Pancreas (tissue), 10 donors: ENCODE results near the gene CRCP. TPM values are rescaled to one million over a fixed set of nuclear protein-coding genes. Genes with fewer than 3 reads are reported as not detected.

Experiments
- ATAC-seq, 4 donors: fragments of 200-7000 bp; cut with Tn5 transposase; one replicate each; pipeline versions ENCODE4 v1.8.0 to v1.9.1; 2020; ENCODE audit warnings: mild to moderate bottlenecking in 4 of 4, moderate library complexity in 4 of 4
- DNase-seq, 6 donors: peaks; one replicate each; pipeline ENCODE4 v3.0.0-alpha.2; 2020
- FAIRE-seq: peaks from 2 replicates; lab custom pipeline; 2012; peaks lifted over from hg19 to GRCh38; lab: Jason Lieb, UNC
- H3K27ac ChIP-seq, 4 donors: fragments of 200-600 bp; sonication (generic); 1 replicate in 3 of 4; 2 replicates in 1 of 4; pipeline versions ENCODE4 v1.5.0 to v1.8.0; 2020
- H3K27me3 ChIP-seq, 4 donors: fragments of 200-600 bp; one replicate each; pipeline ENCODE4 v1.8.0; 2021
- H3K36me3 ChIP-seq, 3 donors: fragments of 200-600 bp; sonication (generic) in 1 of 3; one replicate each; pipeline versions ENCODE4 v1.5.0 to v1.8.0; 2020 to 2021
- H3K4me1 ChIP-seq, 3 donors: fragments of 200-600 bp; one replicate each; pipeline ENCODE4 v1.8.0; 2021
- H3K4me3 ChIP-seq, 4 donors: fragments of 200-600 bp; sonication (generic) in 2 of 4; one replicate each; pipeline versions ENCODE4 v1.5.0 to v1.8.0; 2020 to 2021
- H3K9me3 ChIP-seq, 4 donors: fragments of 200-600 bp; one replicate each; pipeline ENCODE4 v1.8.0; 2021
- WGBS, 2 donors: extraction: QIAGEN DNeasy Blood & Tissue Kit; methylation state at CpG; one replicate each; pipeline ENCODE4 v1.1.7; 2013; 5-methylcytosine and 5-hydroxymethylcytosine counted together
- intact Hi-C, 3 donors: fragments of 100-400 bp; cut with DNase I; formaldehyde crosslinking; loops; one replicate each; pipeline versions ENCODE4 v1.11.1 to v1.14.2; 2022
- polyA plus RNA-seq, 2 donors: library from polyadenylated mRNA; stranded (reverse); fragments of 200-250 nt; gene quantifications; one replicate each; pipeline ENCODE4 v1.2.3, GENCODE V29; 2013
- total RNA-seq, 6 donors: library from RNA; stranded (reverse); fragmentation: NEBNext Ultra II Directional in 4 of 6; extraction: Animal tissue kit (Norgen Biotek cat#: 25700) in 4 of 6; gene quantifications; one replicate each; pipeline versions ENCODE4 v1.2.1 to v1.2.4, GENCODE V29; 2021 to 2023
- TF ChIP-seq, protein P1 (sequence below), 4 donors: fragments of 200-600 bp; sonication (generic) in 3 of 4; IDR thresholded peaks; one replicate each; pipeline versions ENCODE4 v1.5.0 to v1.8.0; 2021; ENCODE audit warnings: antibody characterized with exemption in 4 of 4
- donor health status: healthy with polysubstance abuse.
- donor health status: DM: no; HTN: no; CAD: no; lungs with moderate emphysema.
- donor health status: DM: no; HTN: no; CAD: no.
- donor health status: control.
- donor health status: control.
- donor health status: Bipolar disorder and iron deficiency.
- donor health status: DM: yes; HTN: yes; CAD: no.
- donor health status: DM: no; HTN: no; CAD: no.
- donor health status: DM: no; HTN: no; CAD: no.
- donor health status: DM: yes; HTN: yes; CAD: no.

CRCP gene
- total and polyA plus RNA-seq, 8 donors, result 12.9 to 28.2 (median 18.7) TPM

DNA sequence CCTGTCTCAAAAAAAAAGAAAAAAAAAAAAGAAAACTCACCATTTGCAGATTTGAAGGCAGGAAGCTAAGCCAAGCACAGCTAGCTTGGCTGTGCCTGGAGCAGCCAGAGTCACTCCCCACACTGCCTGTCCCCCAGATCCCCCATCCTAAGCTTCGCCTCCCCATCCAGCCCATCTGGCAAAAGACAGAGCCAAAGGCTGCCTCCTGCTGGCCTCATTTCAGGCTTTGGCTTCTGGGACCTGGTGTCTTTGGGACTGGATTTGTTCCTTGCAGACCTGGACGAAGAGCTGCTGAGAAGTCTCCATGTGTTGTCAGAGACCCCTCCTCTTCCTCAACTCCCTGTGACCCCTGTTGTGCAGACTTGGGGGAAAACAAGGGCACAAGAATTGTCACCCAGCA lies 31.0 kb upstream of the CRCP start:
- TF ChIP-seq, protein P1, sequence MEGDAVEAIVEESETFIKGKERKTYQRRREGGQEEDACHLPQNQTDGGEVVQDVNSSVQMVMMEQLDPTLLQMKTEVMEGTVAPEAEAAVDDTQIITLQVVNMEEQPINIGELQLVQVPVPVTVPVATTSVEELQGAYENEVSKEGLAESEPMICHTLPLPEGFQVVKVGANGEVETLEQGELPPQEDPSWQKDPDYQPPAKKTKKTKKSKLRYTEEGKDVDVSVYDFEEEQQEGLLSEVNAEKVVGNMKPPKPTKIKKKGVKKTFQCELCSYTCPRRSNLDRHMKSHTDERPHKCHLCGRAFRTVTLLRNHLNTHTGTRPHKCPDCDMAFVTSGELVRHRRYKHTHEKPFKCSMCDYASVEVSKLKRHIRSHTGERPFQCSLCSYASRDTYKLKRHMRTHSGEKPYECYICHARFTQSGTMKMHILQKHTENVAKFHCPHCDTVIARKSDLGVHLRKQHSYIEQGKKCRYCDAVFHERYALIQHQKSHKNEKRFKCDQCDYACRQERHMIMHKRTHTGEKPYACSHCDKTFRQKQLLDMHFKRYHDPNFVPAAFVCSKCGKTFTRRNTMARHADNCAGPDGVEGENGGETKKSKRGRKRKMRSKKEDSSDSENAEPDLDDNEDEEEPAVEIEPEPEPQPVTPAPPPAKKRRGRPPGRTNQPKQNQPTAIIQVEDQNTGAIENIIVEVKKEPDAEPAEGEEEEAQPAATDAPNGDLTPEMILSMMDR (IDR thresholded peaks at IDR 0.05), result no peak
- FAIRE-seq (no peak), ATAC-seq (no peak), DNase-seq (peak in 1 of 6 donors; percentile 25)
- intact Hi-C loops, result no loop called here
- WGBS, 2 donors, result 91 to 96% methylated on average over 2 of the region's 2 CpGs
- no peaks in the 10 kb centered on the region for H3K9me3 ChIP-seq
- no peaks in the 10 kb centered on the region for H3K36me3 ChIP-seq
- H3K4me3 ChIP-seq, result no peak overlapping the region
- H3K27ac ChIP-seq, result no peak overlapping the region
- no peaks in the 10 kb centered on the region for H3K27me3 ChIP-seq
- H3K4me1 ChIP-seq, result no peaks in the 10 kb centered on the region

DNA sequence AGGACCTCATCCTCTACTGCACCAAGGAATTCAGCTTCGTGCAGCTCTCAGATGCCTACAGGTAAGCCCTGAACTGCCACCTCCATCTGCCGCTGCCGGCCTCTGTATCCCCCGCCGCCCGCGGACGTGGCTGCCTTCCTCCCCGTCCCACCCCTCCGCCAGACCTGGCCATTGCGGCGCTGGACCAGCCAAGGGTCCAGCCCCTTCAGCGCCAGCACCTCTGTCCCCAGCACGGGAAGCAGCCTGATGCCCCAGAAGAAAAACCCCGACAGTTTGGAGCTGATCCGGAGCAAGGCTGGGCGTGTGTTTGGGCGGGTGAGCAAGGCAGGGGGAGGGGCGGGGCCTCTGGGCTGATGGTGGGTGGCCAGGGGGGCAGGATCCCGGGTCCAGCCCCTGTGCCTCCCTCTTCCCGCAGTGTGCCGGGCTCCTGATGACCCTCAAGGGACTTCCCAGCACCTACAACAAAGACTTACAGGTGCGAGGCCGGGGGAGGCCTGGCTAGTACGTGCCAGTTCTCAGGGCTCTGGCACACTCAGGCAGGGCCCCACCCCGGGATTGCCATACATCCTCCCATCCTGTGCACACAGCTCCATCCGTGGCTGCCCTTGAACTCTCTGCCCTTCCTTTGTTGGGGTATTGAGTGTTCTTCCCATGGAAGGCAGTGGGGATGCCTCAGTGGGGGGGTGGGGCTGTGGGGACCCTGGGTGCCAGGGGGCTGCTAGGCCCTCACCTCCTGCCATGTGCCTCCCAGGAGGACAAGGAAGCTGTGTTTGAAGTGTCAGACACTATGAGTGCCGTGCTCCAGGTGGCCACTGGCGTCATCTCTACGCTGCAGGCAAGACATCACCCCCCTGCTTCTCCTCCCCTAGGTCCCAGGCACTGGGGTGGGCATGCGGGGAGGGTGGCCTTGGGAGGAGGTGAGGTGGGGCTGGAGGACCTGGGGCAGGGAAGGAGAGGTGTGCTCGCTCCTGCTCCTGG lies 25.5 kb upstream of the CRCP start:
- no peak for ATAC-seq
- H3K27me3 ChIP-seq, result no peaks in the 10 kb centered on the region
- peak in 1 of 6 donors; percentile 62 for DNase-seq
- no peaks in the 10 kb centered on the region for H3K4me1 ChIP-seq
- no peaks in the 10 kb centered on the region for H3K9me3 ChIP-seq
- no peak overlapping the region for H3K4me3 ChIP-seq
- FAIRE-seq, result no peak
- WGBS, 2 donors, result 86 to 87% methylated on average over 32 of the region's 32 CpGs
- TF ChIP-seq, protein P1 (IDR thresholded peaks at IDR 0.05), result no peak
- intact Hi-C loops, result no loop called here
- H3K27ac ChIP-seq, result no peak overlapping the region
- H3K36me3 ChIP-seq, result no peaks in the 10 kb centered on the region

DNA sequence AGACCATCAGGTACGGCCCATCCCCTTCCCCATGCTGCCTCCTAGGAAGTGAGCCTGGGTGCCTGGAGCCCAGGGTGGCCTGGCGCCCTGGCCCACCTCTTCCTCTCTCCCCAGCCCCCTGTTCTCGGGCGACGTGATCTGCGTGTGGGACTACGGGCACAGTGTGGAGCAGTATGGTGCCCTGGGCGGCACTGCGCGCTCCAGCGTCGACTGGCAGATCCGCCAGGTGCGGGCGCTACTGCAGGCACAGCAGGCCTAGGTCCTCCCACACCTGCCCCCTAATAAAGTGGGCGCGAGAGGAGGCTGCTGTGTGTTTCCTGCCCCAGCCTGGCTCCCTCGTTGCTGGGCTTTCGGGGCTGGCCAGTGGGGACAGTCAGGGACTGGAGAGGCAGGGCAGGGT lies 22.0 kb upstream of the CRCP start:
- WGBS, 2 donors, result 95 to 96% methylated on average over 17 to 19 of the region's 19 CpGs
- intact Hi-C loops, result no loop called here
- no peak overlapping the region for H3K4me3 ChIP-seq
- H3K4me1 ChIP-seq, result no peaks in the 10 kb centered on the region
- no peaks in the 10 kb centered on the region for H3K27me3 ChIP-seq
- TF ChIP-seq, protein P1 (IDR thresholded peaks at IDR 0.05), result no peak
- no peak for ATAC-seq
- no peaks in the 10 kb centered on the region for H3K9me3 ChIP-seq
- H3K36me3 ChIP-seq, result no peaks in the 10 kb centered on the region
- peak in 1 of 6 donors; percentile 29 for DNase-seq
- no peak overlapping the region for H3K27ac ChIP-seq
- FAIRE-seq, result no peak

DNA sequence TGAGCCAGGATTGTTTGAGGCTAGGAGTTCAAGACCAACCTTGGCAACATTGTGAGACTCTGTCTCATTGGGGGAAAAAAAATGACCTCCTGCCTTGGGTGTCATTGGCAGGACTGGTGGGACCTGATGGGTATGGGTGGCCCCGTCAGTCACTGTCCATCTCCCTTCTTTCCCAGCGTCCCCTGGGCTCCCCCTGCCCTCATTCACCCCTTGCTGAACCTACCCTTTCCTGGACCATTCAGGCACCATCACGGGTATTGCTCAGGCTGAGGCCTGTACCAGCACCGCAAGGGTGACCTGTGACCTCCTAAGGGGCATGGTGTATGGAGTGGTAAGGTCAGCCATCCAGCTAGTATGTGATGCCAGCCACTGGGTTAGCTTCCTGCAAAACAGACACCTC lies 19.6 kb upstream of the CRCP start:
- Histone ChIP-seq H3K27ac (no peak overlapping the region), H3K9me3 (no peaks in the 10 kb centered on the region), H3K27me3 (no peaks in the 10 kb centered on the region), H3K4me3 (no peak overlapping the region), H3K4me1 (no peaks in the 10 kb centered on the region), H3K36me3 (no peaks in the 10 kb centered on the region)
- no peak for ATAC-seq
- no peak for FAIRE-seq
- TF ChIP-seq, protein P1 (IDR thresholded peaks at IDR 0.05), result no peak
- DNase-seq, result no peak
- WGBS, 2 donors, result 84 to 94% methylated on average over 4 of the region's 4 CpGs
- intact Hi-C loops, result no loop called here

DNA sequence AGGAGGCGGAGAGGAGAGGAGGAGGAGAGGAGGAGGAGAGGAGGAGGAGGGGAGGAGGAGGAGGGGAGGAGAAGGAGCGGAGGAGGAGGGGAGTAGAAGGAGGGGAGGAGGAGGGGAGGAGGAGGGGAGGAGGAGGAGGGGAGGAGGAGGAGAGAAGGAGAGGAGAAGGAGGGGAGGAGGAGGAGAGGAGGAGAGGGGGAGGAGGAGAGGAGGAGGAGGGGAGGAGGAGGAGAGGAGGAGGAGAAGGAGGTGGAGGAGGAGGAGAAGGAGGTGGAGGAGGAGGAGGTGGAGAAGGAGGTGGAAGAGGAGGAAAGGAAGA lies 15.5 kb upstream of the CRCP start:
- WGBS, 2 donors, result no CpG with 5 or more reads among the region's 2 CpGs
- intact Hi-C loops, result no loop called here
- no peak for DNase-seq

More for the DNA sequence above, 15.5 kb upstream of the CRCP start:
- FAIRE-seq (no peak), ATAC-seq (no peak)
- Histone ChIP-seq H3K27ac (no peak overlapping the region), H3K9me3 (no peaks in the 10 kb centered on the region), H3K27me3 (no peaks in the 10 kb centered on the region), H3K4me1 (no peaks in the 10 kb centered on the region), H3K4me3 (no peak overlapping the region), H3K36me3 (no peaks in the 10 kb centered on the region)
- TF ChIP-seq, protein P1 (IDR thresholded peaks at IDR 0.05), result no peak
